Stomach (tissue), 4 donors: Measurements from ENCODE around the gene HNRNPUL1.

Experiments used
- POLR2AphosphoS5 ChIP-seq, 3 donors: sonication (generic); formaldehyde crosslinking; IDR thresholded peaks; one replicate each; pipeline ENCODE4 v1.6.1; 2016; ENCODE audit warnings: antibody characterized with exemption in 3 of 3
- TF ChIP-seq, protein P1 (sequence below), 7 experiments: fragments of 450-650 bp in 4 of 7; fragments of 200-600 bp in 3 of 7; sonication (generic) in 3 of 7; IDR thresholded peaks; one replicate each; pipeline ENCODE4 v1.5.1; 2016 to 2019; ENCODE audit warnings: antibody characterized with exemption in 7 of 7, control low read depth in 2 of 7, mild to moderate bottlenecking in 1 of 7

- TF ChIP-seq, protein P1, sequence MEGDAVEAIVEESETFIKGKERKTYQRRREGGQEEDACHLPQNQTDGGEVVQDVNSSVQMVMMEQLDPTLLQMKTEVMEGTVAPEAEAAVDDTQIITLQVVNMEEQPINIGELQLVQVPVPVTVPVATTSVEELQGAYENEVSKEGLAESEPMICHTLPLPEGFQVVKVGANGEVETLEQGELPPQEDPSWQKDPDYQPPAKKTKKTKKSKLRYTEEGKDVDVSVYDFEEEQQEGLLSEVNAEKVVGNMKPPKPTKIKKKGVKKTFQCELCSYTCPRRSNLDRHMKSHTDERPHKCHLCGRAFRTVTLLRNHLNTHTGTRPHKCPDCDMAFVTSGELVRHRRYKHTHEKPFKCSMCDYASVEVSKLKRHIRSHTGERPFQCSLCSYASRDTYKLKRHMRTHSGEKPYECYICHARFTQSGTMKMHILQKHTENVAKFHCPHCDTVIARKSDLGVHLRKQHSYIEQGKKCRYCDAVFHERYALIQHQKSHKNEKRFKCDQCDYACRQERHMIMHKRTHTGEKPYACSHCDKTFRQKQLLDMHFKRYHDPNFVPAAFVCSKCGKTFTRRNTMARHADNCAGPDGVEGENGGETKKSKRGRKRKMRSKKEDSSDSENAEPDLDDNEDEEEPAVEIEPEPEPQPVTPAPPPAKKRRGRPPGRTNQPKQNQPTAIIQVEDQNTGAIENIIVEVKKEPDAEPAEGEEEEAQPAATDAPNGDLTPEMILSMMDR (IDR thresholded peaks at IDR 0.05) = no peak
- peak; percentile 95 to 98 (median 95) for TF ChIP-seq POLR2AphosphoS5 (IDR thresholded peaks at IDR 0.05)
Observed at GRCh38 chr19:41263042-41263849, 926 bp upstream of the HNRNPUL1 start.
